Transverse colon (tissue), 4 donors: ENCODE data around the gene SNRPD1.

Experiments used
- POLR2AphosphoS5 ChIP-seq, 3 donors: sonication (generic); formaldehyde crosslinking; IDR thresholded peaks; one replicate each; pipeline ENCODE4 v1.6.1; 2016; ENCODE audit warnings: antibody characterized with exemption in 3 of 3
- TF ChIP-seq, protein P1 (sequence below), 5 experiments: fragments of 200-600 bp in 3 of 5; fragments of 450-650 bp in 2 of 5; sonication (generic) in 3 of 5; IDR thresholded peaks; 1 replicate in 2 of 5; 2 replicates in 3 of 5; pipeline ENCODE4 v1.5.1; 2016 to 2017; ENCODE audit warnings: antibody characterized with exemption in 5 of 5, inconsistent platforms in 3 of 5, mild to moderate bottlenecking in 2 of 5, moderate library complexity in 1 of 5

GRCh38 chr18:21669736-21670285 is 57.7 kb downstream of the SNRPD1 start:
- no peak for TF ChIP-seq POLR2AphosphoS5 (IDR thresholded peaks at IDR 0.05)
- TF ChIP-seq, protein P1, sequence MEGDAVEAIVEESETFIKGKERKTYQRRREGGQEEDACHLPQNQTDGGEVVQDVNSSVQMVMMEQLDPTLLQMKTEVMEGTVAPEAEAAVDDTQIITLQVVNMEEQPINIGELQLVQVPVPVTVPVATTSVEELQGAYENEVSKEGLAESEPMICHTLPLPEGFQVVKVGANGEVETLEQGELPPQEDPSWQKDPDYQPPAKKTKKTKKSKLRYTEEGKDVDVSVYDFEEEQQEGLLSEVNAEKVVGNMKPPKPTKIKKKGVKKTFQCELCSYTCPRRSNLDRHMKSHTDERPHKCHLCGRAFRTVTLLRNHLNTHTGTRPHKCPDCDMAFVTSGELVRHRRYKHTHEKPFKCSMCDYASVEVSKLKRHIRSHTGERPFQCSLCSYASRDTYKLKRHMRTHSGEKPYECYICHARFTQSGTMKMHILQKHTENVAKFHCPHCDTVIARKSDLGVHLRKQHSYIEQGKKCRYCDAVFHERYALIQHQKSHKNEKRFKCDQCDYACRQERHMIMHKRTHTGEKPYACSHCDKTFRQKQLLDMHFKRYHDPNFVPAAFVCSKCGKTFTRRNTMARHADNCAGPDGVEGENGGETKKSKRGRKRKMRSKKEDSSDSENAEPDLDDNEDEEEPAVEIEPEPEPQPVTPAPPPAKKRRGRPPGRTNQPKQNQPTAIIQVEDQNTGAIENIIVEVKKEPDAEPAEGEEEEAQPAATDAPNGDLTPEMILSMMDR (IDR thresholded peaks at IDR 0.05) = no peak
